Endothelial cell of umbilical vein (primary cell): ENCODE data around the gene GAB1. TPM values are rescaled to one million over a fixed set of nuclear protein-coding genes. Genes with fewer than 3 reads are reported as not detected.
A peak's percentile ranks its signal among the peaks of the same experiment; 100 is the strongest.

Experiments used
- BruUV-seq: library from RNA; stranded (reverse); fragments of 400-500 nt; replicated peaks from 2 replicates; lab custom pipeline; 2021; lab: Mats Ljungman, UMichigan
- CTCF ChIA-PET: fragments of 300-600, 350-600 bp; sonication (Branson Sonifier 250); formaldehyde crosslinking; loops from one replicate; lab custom pipeline; 2021; ENCODE audit warnings: antibody characterized with exemption, inconsistent platforms; lab: Charles Lee
- POLR2A ChIA-PET: fragments of 300-600, 350-600 bp; sonication (Branson Sonifier 250); formaldehyde crosslinking; loops from one replicate; lab custom pipeline; 2021; ENCODE audit warnings: antibody characterized with exemption, inconsistent platforms; lab: Charles Lee
- DNase-seq: peaks from one replicate; pipeline ENCODE4 v3.0.0-alpha.2; 2011; ENCODE audit warnings: low read depth, low spot score
- FAIRE-seq: peaks from 2 replicates; lab custom pipeline; 2011; peaks lifted over from hg19 to GRCh38; lab: Jason Lieb, UNC
- H2AFZ ChIP-seq: 2 replicates; pipeline ENCODE4 v1.6.0; 2012; ENCODE audit warnings: low read depth, low read length, control low read depth, inconsistent platforms
- H3K27ac ChIP-seq: 2 replicates; pipeline ENCODE4 v1.5.1; 2011; ENCODE audit warnings: low read depth, mild to moderate bottlenecking, control low read depth, low read length, moderate library complexity; ENCODE audit not compliant: insufficient read depth
- H3K27me3 ChIP-seq, 2 experiments: 2 replicates each; pipeline versions ENCODE4 v1.6.0 to v1.6.1; 2011; ENCODE audit warnings: low read length in 2 of 2, mixed read lengths in 1 of 2; ENCODE audit not compliant: control insufficient read depth in 2 of 2, insufficient read depth in 2 of 2
- H3K36me3 ChIP-seq, 2 experiments: 2 replicates in 1 of 2; 3 replicates in 1 of 2; pipeline ENCODE4 v1.5.1; 2011; ENCODE audit warnings: low read length in 2 of 2, mild to moderate bottlenecking in 1 of 2, moderate library complexity in 1 of 2; ENCODE audit not compliant: control insufficient read depth in 2 of 2, insufficient read depth in 2 of 2; ENCODE audit errors: extremely low read depth in 1 of 2
- H3K4me1 ChIP-seq: 3 replicates; pipeline ENCODE4 v1.5.1; 2011; ENCODE audit warnings: mild to moderate bottlenecking, low read length; ENCODE audit not compliant: control insufficient read depth, insufficient read depth; ENCODE audit errors: extremely low read depth
- H3K4me2 ChIP-seq: 2 replicates; pipeline ENCODE4 v1.6.1; 2011; ENCODE audit warnings: low read length, control low read depth, mixed read lengths; ENCODE audit not compliant: insufficient read depth
- H3K4me3 ChIP-seq, 3 experiments: fragments of 200-600 bp in 1 of 3; sonication (generic), shearing (Covaris generic) in 1 of 3; replicated peaks in 1 of 3; 2 replicates each; pipeline ENCODE4 v1.5.1; 2011 to 2016; ENCODE audit warnings: control low read depth in 3 of 3, low read length in 3 of 3, mild to moderate bottlenecking in 2 of 3, inconsistent platforms in 1 of 3, low read depth in 1 of 3, moderate library complexity in 1 of 3; ENCODE audit not compliant: insufficient read depth in 1 of 3
- H3K79me2 ChIP-seq: 2 replicates; pipeline ENCODE4 v1.6.0; 2012; ENCODE audit warnings: low read length, inconsistent platforms; ENCODE audit not compliant: control insufficient read depth, insufficient read depth
- H3K9ac ChIP-seq: replicated peaks from 2 replicates; pipeline ENCODE3; 2011; ENCODE audit warnings: low read length, control low read depth; ENCODE audit not compliant: insufficient read depth; ENCODE audit errors: extremely low read depth
- H3K9me1 ChIP-seq: replicated peaks from 3 replicates; pipeline ENCODE4 v1.6.0; 2011; ENCODE audit warnings: mild to moderate bottlenecking, low read length; ENCODE audit not compliant: control insufficient read depth, insufficient read depth; ENCODE audit errors: extremely low read depth
- H3K9me3 ChIP-seq: replicated peaks from 2 replicates; pipeline ENCODE4 v1.5.1; 2012; ENCODE audit warnings: low read length, inconsistent platforms; ENCODE audit not compliant: control insufficient read depth, insufficient read depth
- H4K20me1 ChIP-seq: replicated peaks from 2 replicates; pipeline ENCODE3; 2011; ENCODE audit warnings: mild to moderate bottlenecking, low read length; ENCODE audit not compliant: control insufficient read depth, insufficient read depth; ENCODE audit errors: extremely low read depth
- CTCF ChIP-seq, 2 donors: IDR thresholded peaks; 1 replicate in 1 of 2; 2 replicates in 1 of 2; pipeline ENCODE4 v1.5.1; 2011; ENCODE audit warnings: low read length in 2 of 2, mild to moderate bottlenecking in 2 of 2, moderate library complexity in 2 of 2, control low read depth in 1 of 2, inconsistent platforms in 1 of 2, low read depth in 1 of 2; ENCODE audit not compliant: insufficient read depth in 1 of 2; ENCODE audit errors: extremely low read depth in 1 of 2
- EZH2 ChIP-seq: IDR thresholded peaks from 2 replicates; pipeline ENCODE4 v1.6.1; 2012; ENCODE audit warnings: borderline replicate concordance, low read depth, mild to moderate bottlenecking, moderate library complexity, low read length, inconsistent platforms; ENCODE audit not compliant: severe bottlenecking
- FOS ChIP-seq: IDR thresholded peaks from 2 replicates; pipeline ENCODE4 v1.6.1; 2011; ENCODE audit warnings: mild to moderate bottlenecking, low read length, moderate library complexity, borderline replicate concordance; ENCODE audit not compliant: insufficient read depth
- GATA2 ChIP-seq: IDR thresholded peaks from 2 replicates; pipeline ENCODE4 v1.7.0; 2011; ENCODE audit warnings: low read depth, mild to moderate bottlenecking, moderate library complexity, mixed read lengths, low read length; ENCODE audit not compliant: insufficient read length, insufficient read depth
- JUN ChIP-seq: IDR thresholded peaks from 2 replicates; pipeline ENCODE4 v1.6.1; 2011; ENCODE audit warnings: borderline replicate concordance, low read depth; ENCODE audit not compliant: insufficient read length, insufficient read depth
- MYC ChIP-seq: IDR thresholded peaks from one replicate; pipeline ENCODE4 v1.6.1; 2011; ENCODE audit warnings: mild to moderate bottlenecking, low read depth, low read length
- POLR2A ChIP-seq: IDR thresholded peaks from 2 replicates; pipeline ENCODE4 v1.6.1; 2012; ENCODE audit warnings: low read depth, mild to moderate bottlenecking, control low read depth, low read length
- POLR2AphosphoS5 ChIP-seq: IDR thresholded peaks from 2 replicates; pipeline ENCODE4 v1.6.1; 2012; ENCODE audit warnings: low read depth, mild to moderate bottlenecking, control low read depth, low read length, moderate library complexity; ENCODE audit not compliant: insufficient read depth
- dilution Hi-C: fragments of 300-500 bp; cut with MboI; formaldehyde crosslinking; loops from one replicate; pipeline ENCODE4 v1.15.0; 2019; ENCODE audit warnings: low sequenced_read_pairs; ENCODE audit not compliant: extremely low pct_ligation_motif_present
- intact Hi-C: fragments of 100-400 bp; cut with micrococcal nuclease; formaldehyde crosslinking; loops from one replicate; pipeline ENCODE4 v1.10.0; 2022
- polyA plus RNA-seq, 4 experiments: library from polyadenylated mRNA; depleted of rRNA in 3 of 4; stranded (reverse) in 3 of 4; unstranded in 1 of 4; fragments of >200 nt; gene quantifications; 2 replicates each; pipeline versions ENCODE4 v1.2.1 to v1.2.3, GENCODE V29; 2011 to 2012; ENCODE audit warnings: missing spikeins in 1 of 4
- total RNA-seq: library from RNA; stranded (reverse); gene quantifications from 2 replicates; pipeline ENCODE4 v1.2.3, GENCODE V29; 2021

Gene GAB1
- total and polyA plus RNA-seq, 2 donors (not counting 3 experiments of a cell fraction or from before 2014, with no cell fraction given): 9.3 to 37.7 TPM

- H3K27me3 ChIP-seq: no peaks in the 10 kb centered on the region
- no peaks in the 10 kb centered on the region for H3K9me1 ChIP-seq
- TF ChIP-seq POLR2A (no peak), MYC (no peak), POLR2AphosphoS5 (no peak), GATA2 (no peak), EZH2 (no peak)
- no peak overlapping the region for H3K9ac ChIP-seq
- no peaks in the 10 kb centered on the region for H3K79me2 ChIP-seq
- no peaks in the 10 kb centered on the region for H3K9me3 ChIP-seq
- no TSS peak for BruUV-seq
- DNase-seq: peak; percentile 8
- H3K4me1 ChIP-seq: no peaks in the 10 kb centered on the region
- dilution Hi-C loops: no loop called here
- CTCF ChIA-PET: interaction anchor here (1.3 kb wide), 1 partner anchor 11 kb away, joined by 5 read pairs; no protein-coding TSS in a partner anchor
- intact Hi-C loops: no loop called here
- FAIRE-seq: no peak
- H3K27ac ChIP-seq: no peak overlapping the region
- H3K36me3 ChIP-seq: no peaks in the 10 kb centered on the region
- no peak overlapping the region for H2AFZ ChIP-seq
- POLR2A ChIA-PET: no interaction called here
- H4K20me1 ChIP-seq: no peaks in the 10 kb centered on the region
- no peak overlapping the region for H3K4me2 ChIP-seq
- H3K4me3 ChIP-seq: no peak overlapping the region
Observed at GRCh38 chr4:143302536-143302935, 34.1 kb upstream of the GAB1 start.

- Histone ChIP-seq H3K79me2 (no peaks in the 10 kb centered on the region), H3K9me1 (no peaks in the 10 kb centered on the region), H3K4me3 (no peak overlapping the region), H2AFZ (no peak overlapping the region), H3K27me3 (no peaks in the 10 kb centered on the region), H4K20me1 (no peaks in the 10 kb centered on the region), H3K4me1 (no peaks in the 10 kb centered on the region), H3K9ac (no peak overlapping the region), H3K36me3 (no peaks in the 10 kb centered on the region), H3K4me2 (no peak overlapping the region), H3K9me3 (no peaks in the 10 kb centered on the region), H3K27ac (no peak overlapping the region)
- no TSS peak for BruUV-seq
- dilution Hi-C loops (no loop called here), intact Hi-C loops (no loop called here)
- ChIA-PET CTCF (no interaction called here), POLR2A (no interaction called here)
- DNase-seq (no peak), FAIRE-seq (no peak)
- TF ChIP-seq JUN (no peak), MYC (no peak), CTCF (IDR thresholded peaks at IDR 0.05; ENCODE audit: extremely low read depth in 1 of 2, insufficient read depth in 1 of 2, low read depth in 1 of 2, low read length in 2 of 2) (no peak), EZH2 (no peak), POLR2AphosphoS5 (no peak), FOS (no peak), POLR2A (no peak)
Observed at GRCh38 chr4:143306788-143307187, 29.9 kb upstream of the GAB1 start.
